ENCODE results near the gene SLITRK6. TPM values are rescaled to one million over a fixed set of nuclear protein-coding genes. Genes with fewer than 3 reads are reported as not detected.

Gene SLITRK6
- total RNA-seq, 1 donor from 2014 or later: 0.78 TPM

DNA sequence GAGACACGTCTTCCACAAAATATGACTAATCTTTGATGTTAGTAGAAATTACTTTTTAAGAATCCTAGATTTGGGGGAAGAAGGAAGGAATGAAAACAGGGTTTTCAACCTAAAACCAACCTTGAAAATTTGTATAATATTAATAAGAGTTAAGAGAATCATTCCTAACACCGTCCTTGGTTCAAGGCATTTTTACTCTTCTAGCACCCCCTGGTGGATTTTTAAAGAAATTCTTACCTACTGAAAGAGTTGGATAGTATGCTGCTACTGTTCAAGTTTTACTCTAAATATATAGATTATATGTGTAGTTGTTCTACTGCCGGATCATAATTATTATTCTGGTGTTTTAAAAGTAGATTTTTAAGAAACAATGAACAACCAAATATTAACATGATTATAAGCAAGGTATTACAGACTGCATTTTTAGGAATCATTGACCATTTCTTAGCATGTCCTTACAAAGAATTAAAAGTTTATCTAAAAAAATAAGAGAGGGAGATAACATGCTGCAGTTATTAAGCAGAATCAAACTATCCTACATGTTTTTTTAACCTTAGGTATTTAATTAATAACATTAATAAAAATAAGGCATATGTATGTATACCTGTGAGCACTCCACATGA lies 7.4 kb upstream of the SLITRK6 start:
- Histone ChIP-seq H3K9me3 (no peaks in the 10 kb centered on the region), H3K4me1 (no peaks in the 10 kb centered on the region), H3K27ac (no peak overlapping the region), H3K4me3 (no peak overlapping the region), H3K27me3 (no peaks in the 10 kb centered on the region), H3K36me3 (no peaks in the 10 kb centered on the region)
- intact Hi-C loops (cut with DNase I): loop anchor here (10.0 kb wide), 1 partner anchor 892 kb away; no protein-coding TSS in a partner anchor
- TF ChIP-seq, protein P1, sequence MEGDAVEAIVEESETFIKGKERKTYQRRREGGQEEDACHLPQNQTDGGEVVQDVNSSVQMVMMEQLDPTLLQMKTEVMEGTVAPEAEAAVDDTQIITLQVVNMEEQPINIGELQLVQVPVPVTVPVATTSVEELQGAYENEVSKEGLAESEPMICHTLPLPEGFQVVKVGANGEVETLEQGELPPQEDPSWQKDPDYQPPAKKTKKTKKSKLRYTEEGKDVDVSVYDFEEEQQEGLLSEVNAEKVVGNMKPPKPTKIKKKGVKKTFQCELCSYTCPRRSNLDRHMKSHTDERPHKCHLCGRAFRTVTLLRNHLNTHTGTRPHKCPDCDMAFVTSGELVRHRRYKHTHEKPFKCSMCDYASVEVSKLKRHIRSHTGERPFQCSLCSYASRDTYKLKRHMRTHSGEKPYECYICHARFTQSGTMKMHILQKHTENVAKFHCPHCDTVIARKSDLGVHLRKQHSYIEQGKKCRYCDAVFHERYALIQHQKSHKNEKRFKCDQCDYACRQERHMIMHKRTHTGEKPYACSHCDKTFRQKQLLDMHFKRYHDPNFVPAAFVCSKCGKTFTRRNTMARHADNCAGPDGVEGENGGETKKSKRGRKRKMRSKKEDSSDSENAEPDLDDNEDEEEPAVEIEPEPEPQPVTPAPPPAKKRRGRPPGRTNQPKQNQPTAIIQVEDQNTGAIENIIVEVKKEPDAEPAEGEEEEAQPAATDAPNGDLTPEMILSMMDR (IDR thresholded peaks at IDR 0.05): peak; percentile 68
- ATAC-seq (peak; percentile 34), DNase-seq (no peak)

DNA sequence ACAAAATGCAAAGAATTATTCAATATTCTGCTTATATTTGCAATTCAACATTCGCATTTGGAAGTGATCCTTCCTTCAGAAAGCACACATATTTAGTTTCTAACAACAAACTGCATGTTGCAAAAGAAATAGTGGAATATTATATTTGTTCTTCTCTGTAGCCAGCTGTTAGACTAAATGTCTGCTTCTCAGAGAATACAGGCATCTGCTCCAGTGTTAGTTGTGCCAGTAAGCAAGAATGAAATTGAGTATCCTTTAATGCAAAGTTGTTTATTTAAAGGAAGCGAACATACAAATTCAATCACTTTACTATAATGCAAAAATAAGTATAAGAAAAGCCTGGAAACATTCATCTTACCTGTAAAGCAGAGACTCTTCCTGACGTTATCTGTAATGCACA lies 663 bp downstream of the SLITRK6 start:
- Histone ChIP-seq H3K27ac (no peak overlapping the region), H3K36me3 (no peaks in the 10 kb centered on the region), H3K4me1 (no peaks in the 10 kb centered on the region), H3K4me3 (no peak overlapping the region), H3K9me3 (no peaks in the 10 kb centered on the region), H3K27me3 (no peaks in the 10 kb centered on the region)
- TF ChIP-seq, protein P1 (IDR thresholded peaks at IDR 0.05): no peak
- no peak for ATAC-seq
- no peak for DNase-seq
- intact Hi-C loops (cut with DNase I): no loop called here

DNA sequence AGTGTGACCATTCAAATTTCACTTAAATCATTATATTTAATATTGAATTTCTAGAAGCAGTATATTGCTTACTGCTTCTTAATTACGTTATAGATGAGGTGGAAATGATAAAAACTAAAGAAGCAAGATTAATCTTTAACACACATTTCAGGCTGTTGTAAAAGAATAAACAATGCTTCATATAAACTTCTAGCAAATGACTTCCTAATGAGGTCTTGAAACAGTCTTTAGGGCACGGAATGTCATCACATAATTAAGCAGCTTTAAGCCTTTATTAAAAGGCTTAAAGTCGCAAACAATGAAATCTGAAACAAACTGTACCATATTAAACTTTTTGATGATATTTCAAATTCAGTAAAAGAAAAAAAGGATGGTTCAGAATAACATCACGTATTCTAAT lies 1.9 kb downstream of the SLITRK6 start:
- H3K36me3 ChIP-seq: no peaks in the 10 kb centered on the region
- no peaks in the 10 kb centered on the region for H3K9me3 ChIP-seq
- H3K4me1 ChIP-seq: no peaks in the 10 kb centered on the region
- TF ChIP-seq, protein P1 (IDR thresholded peaks at IDR 0.05): no peak
- H3K4me3 ChIP-seq: no peak overlapping the region
- DNase-seq (no peak), ATAC-seq (no peak)
- H3K27me3 ChIP-seq: no peaks in the 10 kb centered on the region
- intact Hi-C loops (cut with DNase I): no loop called here
- H3K27ac ChIP-seq: no peak overlapping the region

DNA sequence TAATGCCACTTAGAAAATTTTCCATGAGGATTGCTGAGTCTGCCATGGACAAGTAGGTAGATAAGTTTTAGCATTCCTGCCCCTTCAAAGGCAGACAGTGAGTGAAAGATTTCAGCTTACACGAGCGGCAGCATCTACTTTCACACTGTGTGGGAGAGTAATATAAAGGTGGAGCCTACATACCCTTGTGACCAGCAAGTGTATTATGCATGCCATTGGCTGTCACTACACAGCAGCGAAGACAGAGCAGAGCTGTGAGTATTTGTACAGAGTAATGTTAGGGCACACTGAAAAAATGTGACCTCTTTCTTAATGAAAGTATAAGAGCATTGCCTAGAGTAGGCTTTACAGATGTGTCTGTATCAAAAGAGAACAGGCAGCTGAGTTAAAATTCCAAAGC lies 14.0 kb downstream of the SLITRK6 start:
- DNase-seq (no peak), ATAC-seq (no peak)
- Histone ChIP-seq H3K27ac (no peak overlapping the region), H3K4me1 (no peaks in the 10 kb centered on the region), H3K27me3 (no peaks in the 10 kb centered on the region), H3K36me3 (no peaks in the 10 kb centered on the region), H3K4me3 (no peak overlapping the region), H3K9me3 (no peaks in the 10 kb centered on the region)
- intact Hi-C loops (cut with DNase I): no loop called here
- TF ChIP-seq, protein P1 (IDR thresholded peaks at IDR 0.05): no peak

DNA sequence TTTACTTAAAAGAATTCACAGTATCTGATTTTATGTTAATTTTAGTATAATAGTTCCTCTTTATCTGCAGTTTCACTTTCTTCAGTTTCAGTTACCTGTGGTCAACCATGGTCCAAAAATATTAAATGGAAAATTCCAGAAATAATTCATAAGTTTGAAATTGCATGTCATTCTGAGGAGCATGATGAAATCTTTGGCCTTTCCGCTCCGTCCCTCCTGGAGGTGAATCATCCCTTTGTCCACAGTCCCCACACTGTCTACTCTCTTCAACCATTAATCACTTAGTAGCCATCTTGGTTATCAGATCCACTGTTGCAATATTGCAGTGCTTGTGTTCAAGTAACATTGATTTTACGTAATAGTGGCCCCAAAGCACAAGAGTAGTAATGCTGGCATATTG lies 26.9 kb downstream of the SLITRK6 start:
- H3K9me3 ChIP-seq: no peaks in the 10 kb centered on the region
- H3K36me3 ChIP-seq: no peaks in the 10 kb centered on the region
- TF ChIP-seq, protein P1 (IDR thresholded peaks at IDR 0.05): no peak
- H3K4me3 ChIP-seq: no peak overlapping the region
- no peaks in the 10 kb centered on the region for H3K4me1 ChIP-seq
- H3K27ac ChIP-seq: no peak overlapping the region
- DNase-seq: no peak
- intact Hi-C loops (cut with DNase I): no loop called here
- no peaks in the 10 kb centered on the region for H3K27me3 ChIP-seq
- no peak for ATAC-seq

DNA sequence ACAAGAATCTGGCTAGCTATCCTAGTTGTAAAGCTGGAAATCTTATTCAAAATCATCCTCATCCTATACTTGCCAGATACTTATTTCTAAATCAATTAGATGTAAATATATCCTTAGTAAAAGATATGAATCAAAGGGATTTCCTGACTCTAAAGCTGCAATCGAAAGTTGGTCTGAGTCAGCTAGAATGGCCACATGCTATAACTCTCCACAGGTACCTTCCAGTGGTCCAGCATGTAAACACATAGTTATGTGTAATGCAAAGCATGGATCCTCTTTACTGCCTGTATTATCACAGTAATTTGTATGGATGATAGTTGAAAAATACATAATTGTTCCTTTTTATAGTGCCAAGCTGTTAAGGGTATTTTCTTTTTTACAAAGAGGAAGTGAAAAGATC lies 27.4 kb downstream of the SLITRK6 start:
- Histone ChIP-seq H3K4me3 (no peak overlapping the region), H3K27me3 (no peaks in the 10 kb centered on the region), H3K36me3 (no peaks in the 10 kb centered on the region), H3K9me3 (no peaks in the 10 kb centered on the region), H3K27ac (no peak overlapping the region), H3K4me1 (no peaks in the 10 kb centered on the region)
- ATAC-seq: no peak
- TF ChIP-seq, protein P1 (IDR thresholded peaks at IDR 0.05): no peak
- DNase-seq: no peak
- intact Hi-C loops (cut with DNase I): no loop called here
